Subcutaneous abdominal adipose tissue (tissue), 5 donors: Measurements from ENCODE around the gene IGSF3.

ENCODE experiments used
- H3K27ac ChIP-seq: one replicate; pipeline ENCODE4 v1.7.0; 2013; ENCODE audit warnings: low read depth, mild to moderate bottlenecking, inconsistent platforms, low read length, moderate library complexity
- H3K27me3 ChIP-seq, 5 donors: one replicate each; pipeline ENCODE4 v1.7.0; 2013; ENCODE audit warnings: low read length in 5 of 5, inconsistent platforms in 1 of 5; ENCODE audit not compliant: control insufficient read depth in 5 of 5, insufficient read depth in 4 of 5
- H3K36me3 ChIP-seq, 5 donors: one replicate each; pipeline ENCODE4 v1.7.0; 2013; ENCODE audit warnings: low read length in 5 of 5; ENCODE audit not compliant: control insufficient read depth in 5 of 5, insufficient read depth in 5 of 5
- H3K4me1 ChIP-seq, 5 donors: one replicate each; pipeline ENCODE4 v1.7.0; 2013; ENCODE audit warnings: low read length in 5 of 5, mild to moderate bottlenecking in 3 of 5, moderate library complexity in 1 of 5; ENCODE audit not compliant: control insufficient read depth in 5 of 5, insufficient read depth in 5 of 5
- H3K4me3 ChIP-seq, 5 donors: one replicate each; pipeline ENCODE4 v1.7.0; 2013; ENCODE audit warnings: low read length in 5 of 5, low read depth in 1 of 5
- H3K9ac ChIP-seq, 5 donors: one replicate each; pipeline ENCODE4 v1.7.0; 2013; ENCODE audit warnings: low read length in 5 of 5, mild to moderate bottlenecking in 4 of 5, moderate library complexity in 3 of 5
- H3K9me3 ChIP-seq, 5 donors: one replicate each; pipeline ENCODE4 v1.7.0; 2013; ENCODE audit warnings: low read length in 5 of 5; ENCODE audit not compliant: control insufficient read depth in 5 of 5
- donor health status: healthy.
- donor health status: healthy.
- donor health status: healthy.
- donor health status: healthy.
- donor health status: healthy.

The IGSF3 gene

DNA sequence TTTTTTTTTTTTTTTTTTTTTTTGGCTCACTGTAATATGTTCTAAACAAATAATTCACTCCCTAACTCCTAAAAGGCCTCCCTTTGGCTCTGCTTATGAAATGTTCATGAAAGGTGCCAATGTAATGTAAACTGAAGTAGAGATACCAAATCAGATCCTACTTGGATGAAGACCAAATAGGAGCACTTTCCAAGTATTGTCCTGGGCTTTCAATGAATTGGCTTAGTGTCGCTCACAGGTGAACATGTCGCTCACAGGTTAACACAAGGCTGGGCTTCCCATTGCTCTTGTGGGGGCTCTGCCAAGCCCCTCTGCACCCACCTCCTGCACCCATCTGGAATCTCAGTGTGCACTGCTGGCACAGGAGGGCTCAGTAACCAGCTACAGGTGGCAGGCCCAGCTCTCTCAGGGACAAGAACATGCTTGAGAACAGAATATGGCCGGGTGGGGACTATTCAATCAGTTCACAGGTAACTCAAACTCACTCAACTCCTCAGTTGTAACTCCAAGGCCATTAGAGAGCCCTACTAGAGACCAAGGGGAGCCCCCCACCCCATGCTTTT, 86.1 kb downstream of the IGSF3 start:
- Histone ChIP-seq H3K4me1 (peaks cover 0 to 32% (median 0%) of the 10 kb centered on the region in 5 donors), H3K36me3 (no peaks in the 10 kb centered on the region), H3K27ac (no peak overlapping the region), H3K9ac (no peak overlapping the region), H3K9me3 (no peaks in the 10 kb centered on the region), H3K27me3 (peaks cover 0 to 3% (median 0%) of the 10 kb centered on the region in 5 donors), H3K4me3 (no peak overlapping the region)

DNA sequence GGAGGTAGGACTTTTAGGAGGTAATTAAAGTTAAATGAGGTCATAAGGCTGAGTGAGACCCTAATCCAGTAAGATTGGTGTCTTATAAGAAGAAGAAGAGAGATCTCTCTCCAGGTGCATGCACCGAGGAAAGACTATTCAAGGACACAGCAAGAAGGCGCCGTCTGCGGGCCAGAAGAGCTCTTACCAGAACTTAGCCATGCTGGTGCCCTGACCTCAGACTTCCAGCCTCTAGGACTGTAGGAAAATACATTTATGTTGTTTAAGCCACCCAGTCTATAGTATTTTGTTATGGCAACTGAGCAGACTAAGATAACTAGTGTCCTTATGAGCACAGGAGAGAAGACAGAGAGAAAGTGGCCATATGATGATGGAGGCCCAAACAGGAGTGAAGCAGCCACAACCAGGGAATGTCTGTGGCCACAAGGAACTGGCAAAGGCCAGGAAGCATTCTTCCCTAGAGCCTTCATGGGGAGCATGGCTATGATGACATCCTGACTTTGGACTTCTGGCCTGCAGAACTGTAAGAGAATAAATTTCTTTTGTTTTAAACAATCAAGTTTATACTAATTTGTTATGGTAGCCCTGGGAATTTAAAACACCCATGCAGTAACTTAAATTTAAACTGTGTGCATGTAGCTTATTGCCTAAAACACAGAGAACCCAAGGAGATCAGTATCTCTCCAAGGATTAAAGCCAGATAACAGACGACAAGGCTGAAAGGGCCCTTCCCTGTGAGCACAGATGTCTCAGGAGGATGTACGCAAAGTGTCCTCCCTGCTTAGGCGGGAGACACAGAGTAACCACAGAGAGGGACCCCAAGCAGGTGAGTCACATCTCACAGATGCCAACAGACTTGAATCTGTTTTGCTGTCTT, 86.8 kb downstream of the IGSF3 start:
- no peaks in the 10 kb centered on the region for H3K36me3 ChIP-seq

DNA sequence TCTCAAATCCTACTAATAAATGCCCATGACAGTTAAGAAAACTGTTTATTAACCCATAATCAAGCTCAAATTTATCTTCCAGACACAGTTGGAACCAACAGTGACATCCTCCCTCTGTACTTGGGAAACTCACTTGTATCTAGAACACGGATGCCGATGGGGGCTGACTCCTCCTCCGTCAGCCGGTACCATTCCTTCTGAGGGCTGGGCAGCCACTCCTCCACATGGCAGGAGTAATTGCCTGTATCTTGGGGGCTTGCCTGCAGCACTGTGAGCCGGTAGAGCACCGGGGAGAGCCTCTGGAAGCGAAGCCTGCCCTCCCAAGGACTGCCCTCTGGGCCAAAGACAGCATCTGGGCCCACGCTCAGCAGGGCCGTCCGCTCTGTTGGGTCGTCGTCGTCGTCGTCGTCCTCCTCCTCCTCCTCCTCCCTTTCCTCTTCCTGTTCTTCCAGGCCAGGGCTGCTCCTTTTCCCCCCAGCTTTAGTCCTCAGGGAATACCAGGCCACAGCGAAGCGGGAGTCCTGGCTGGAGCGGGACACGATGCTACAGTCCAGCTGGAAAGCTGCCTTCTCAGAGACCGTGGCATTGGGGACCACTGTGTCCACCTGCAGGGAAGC, 88.2 kb downstream of the IGSF3 start:
- no peaks in the 10 kb centered on the region for H3K36me3 ChIP-seq
- H3K27me3 ChIP-seq, result peaks cover 0 to 3% (median 0%) of the 10 kb centered on the region in 5 donors
- no peaks in the 10 kb centered on the region for H3K9me3 ChIP-seq
- H3K27ac ChIP-seq, result no peak overlapping the region
- peaks cover 0 to 26% (median 0%) of the 10 kb centered on the region in 5 donors for H3K4me1 ChIP-seq
- no peak overlapping the region for H3K9ac ChIP-seq
- peak overlapping the region in 3 of 5 donors; percentile 18 to 49 (median 40) for H3K4me3 ChIP-seq

More for the DNA sequence above, 86.8 kb downstream of the IGSF3 start:
- Histone ChIP-seq H3K9me3 (no peaks in the 10 kb centered on the region), H3K27ac (no peak overlapping the region), H3K4me3 (no peak overlapping the region), H3K4me1 (peaks cover 0 to 31% (median 0%) of the 10 kb centered on the region in 5 donors), H3K27me3 (peaks cover 0 to 3% (median 0%) of the 10 kb centered on the region in 5 donors), H3K9ac (no peak overlapping the region)

DNA sequence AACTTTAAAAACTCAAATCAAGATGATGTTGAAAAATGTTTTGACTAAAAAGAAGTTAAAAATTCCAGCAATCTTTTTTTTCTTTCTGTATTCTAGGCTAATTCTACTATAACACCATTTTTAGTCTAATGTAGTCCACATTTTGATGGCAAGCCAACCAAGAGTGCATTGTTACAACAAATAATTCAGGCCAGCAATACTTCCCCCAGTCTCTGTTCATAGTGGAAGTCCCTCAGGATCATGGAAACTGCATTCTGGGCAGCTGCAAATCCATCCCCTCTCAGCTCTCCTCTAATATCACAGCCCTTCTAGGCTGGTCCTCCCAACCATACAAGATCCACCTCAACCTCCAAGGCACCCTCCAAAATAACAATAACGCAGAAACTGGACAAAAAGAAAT, 89.0 kb downstream of the IGSF3 start:
- Histone ChIP-seq H3K9ac (no peak overlapping the region), H3K4me3 (no peak overlapping the region), H3K27me3 (peaks cover 0 to 3% (median 0%) of the 10 kb centered on the region in 5 donors), H3K27ac (no peak overlapping the region), H3K9me3 (no peaks in the 10 kb centered on the region), H3K36me3 (no peaks in the 10 kb centered on the region), H3K4me1 (peaks cover 0 to 24% (median 0%) of the 10 kb centered on the region in 5 donors)

DNA sequence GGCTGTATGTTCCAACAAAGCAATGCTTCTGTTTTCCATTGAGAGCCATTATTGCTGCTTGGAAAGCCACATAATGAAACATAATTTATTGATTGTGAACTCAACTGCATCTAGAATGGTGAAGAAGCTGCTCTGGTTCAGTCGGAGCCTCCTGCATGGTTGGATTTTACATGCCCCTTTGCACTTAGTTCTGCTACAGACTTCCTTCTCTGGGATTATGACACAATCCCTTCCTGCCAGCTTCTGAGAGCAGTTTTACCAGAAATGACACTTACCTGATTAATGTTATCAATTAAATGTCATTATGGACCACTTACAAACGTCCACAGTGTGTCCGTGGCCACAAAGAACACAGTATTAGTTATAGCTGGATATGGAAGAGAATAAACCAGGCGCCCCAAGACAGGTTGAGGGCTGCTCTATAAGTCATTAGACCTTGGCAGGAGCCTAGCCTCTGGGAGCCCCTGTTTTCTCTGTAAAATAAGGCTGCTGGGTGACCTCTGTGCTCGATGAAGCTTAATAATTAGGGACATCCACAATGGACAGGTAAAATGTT, 89.7 kb downstream of the IGSF3 start:
- Histone ChIP-seq H3K27ac (no peak overlapping the region), H3K9me3 (no peaks in the 10 kb centered on the region), H3K4me1 (peaks cover 0 to 24% (median 0%) of the 10 kb centered on the region in 5 donors), H3K9ac (no peak overlapping the region), H3K36me3 (no peaks in the 10 kb centered on the region), H3K4me3 (no peak overlapping the region), H3K27me3 (peaks cover 0 to 3% (median 0%) of the 10 kb centered on the region in 5 donors)

DNA sequence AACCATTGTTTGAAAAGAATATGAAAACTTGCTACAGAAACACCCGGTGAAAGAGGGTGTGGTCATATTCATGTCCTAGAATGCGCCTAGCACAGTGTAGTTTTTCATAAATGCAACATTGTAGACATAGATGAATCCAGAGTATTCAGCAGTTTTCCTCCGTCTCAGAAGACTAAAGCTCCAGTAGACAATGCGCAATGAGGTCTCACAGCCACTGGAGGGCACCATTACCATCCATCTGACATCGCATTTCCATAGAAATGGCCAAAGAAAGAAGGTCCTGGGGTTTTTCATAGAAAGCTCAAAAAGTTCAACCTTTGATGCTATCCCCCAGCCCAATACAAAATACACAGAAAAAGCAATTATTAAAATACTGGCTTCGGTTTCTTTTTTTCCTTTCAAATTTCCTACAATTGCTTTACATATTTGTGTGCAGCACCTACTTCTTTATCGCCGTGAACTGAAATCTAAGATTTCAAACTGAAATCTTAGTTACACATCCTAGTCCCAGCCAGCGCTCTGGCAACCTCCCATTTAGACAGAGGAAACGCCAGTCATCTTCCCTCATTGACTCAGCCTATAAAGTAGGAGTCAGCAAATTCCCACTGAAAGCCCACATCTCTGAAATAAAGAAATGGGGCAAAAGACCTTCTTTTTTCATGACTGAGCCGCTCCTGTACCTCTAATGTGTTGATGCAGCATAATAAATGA, 92.8 kb downstream of the IGSF3 start:
- H3K9me3 ChIP-seq, result no peaks in the 10 kb centered on the region
- H3K4me1 ChIP-seq, result peaks cover 0 to 33% (median 15%) of the 10 kb centered on the region in 5 donors
- no peaks in the 10 kb centered on the region for H3K36me3 ChIP-seq
- no peak overlapping the region for H3K4me3 ChIP-seq
- no peak overlapping the region for H3K27ac ChIP-seq
- H3K27me3 ChIP-seq, result peaks cover 0 to 3% (median 0%) of the 10 kb centered on the region in 5 donors
- H3K9ac ChIP-seq, result no peak overlapping the region

DNA sequence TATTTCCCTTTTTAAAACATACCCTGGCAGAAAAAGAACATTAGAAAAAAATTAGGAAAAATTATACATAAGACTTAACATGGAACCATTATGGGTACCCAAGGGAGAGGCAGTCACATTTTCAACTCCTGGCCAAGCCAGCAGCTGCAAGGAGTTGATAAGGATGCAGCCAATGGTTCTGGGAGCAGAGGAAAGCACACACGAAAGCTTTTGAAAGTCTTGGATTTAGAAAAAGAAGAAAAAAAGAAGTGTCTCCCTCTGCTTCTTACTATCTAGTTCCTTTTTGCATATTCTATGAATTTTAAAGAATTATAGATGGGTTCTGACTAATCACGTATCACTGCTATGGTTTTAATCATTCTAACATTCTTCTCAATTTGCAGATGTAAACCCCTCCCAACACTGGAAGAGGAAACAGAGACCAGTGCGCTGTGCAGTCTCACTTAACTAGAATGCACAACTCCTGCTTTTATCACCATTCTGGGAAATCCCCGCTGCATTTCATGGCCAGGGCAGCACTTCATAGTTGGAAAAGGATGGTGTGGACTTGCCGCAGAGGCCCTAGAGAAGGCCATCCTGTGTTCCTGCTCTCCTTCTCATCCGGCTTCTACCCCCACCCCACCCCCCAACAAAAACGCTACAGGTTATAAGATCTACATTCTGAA, 94.0 kb downstream of the IGSF3 start:
- Histone ChIP-seq H3K4me1 (peaks cover 3 to 30% (median 26%) of the 10 kb centered on the region in 5 donors), H3K9me3 (no peaks in the 10 kb centered on the region), H3K36me3 (no peaks in the 10 kb centered on the region), H3K9ac (no peak overlapping the region), H3K27ac (no peak overlapping the region), H3K4me3 (no peak overlapping the region), H3K27me3 (peaks cover 0 to 3% (median 0%) of the 10 kb centered on the region in 5 donors)

DNA sequence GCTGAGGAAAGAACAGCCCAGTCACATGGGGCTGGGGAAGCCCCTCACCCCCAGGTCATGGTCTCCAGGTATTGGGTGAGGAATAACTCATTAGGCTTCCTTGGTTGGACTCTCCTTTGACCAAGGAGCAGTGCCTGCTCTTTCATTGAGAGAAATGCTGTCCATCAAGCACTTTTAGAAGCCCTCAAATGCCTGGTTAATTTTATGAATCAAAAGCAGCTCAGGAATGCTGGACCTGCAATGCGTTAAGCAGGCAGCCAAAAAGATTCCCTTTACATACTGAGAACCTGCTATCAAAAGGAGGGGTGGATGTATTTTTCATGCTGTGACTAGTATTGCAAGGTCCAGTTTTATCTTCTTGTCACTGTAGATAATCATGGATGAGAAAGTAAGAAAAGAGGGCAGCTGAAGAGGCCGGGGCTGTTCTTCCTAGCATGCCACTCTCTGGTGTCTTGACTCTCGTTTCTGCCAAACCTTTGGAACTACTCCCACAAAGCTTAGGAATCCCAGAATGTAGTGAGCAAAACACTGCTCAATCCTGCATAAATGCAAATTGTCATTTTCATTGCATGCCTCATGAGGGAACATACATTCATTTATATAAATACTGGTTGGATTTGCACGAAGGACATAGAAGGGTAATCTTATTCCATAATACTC, 94.6 kb downstream of the IGSF3 start:
- H3K4me1 ChIP-seq, result peaks cover 3 to 27% (median 26%) of the 10 kb centered on the region in 5 donors

DNA sequence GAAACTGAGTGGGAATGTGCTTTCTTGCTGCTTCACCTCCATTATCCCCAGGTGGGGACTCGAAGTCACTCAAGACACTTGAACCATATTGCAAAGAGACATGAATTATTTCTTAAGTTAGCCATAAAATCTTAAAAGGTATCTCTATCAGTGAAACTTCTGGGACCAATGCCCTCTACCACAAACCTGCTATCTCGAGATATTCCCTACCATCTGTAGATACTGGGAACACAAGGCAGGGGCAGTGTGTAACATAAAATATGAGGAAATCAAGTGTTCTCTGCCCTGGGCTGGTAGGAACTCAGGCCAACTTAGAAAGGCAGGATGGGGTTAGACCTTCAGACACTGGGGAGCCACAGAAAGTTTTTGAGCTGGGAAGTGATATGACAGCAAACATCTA, 95.4 kb downstream of the IGSF3 start:
- Histone ChIP-seq H3K27me3 (peaks cover 0 to 2% (median 0%) of the 10 kb centered on the region in 5 donors), H3K9me3 (no peaks in the 10 kb centered on the region), H3K27ac (no peak overlapping the region), H3K36me3 (no peaks in the 10 kb centered on the region), H3K4me1 (peaks cover 3 to 30% (median 25%) of the 10 kb centered on the region in 5 donors), H3K9ac (peak overlapping the region in 1 of 5 donors; percentile 23), H3K4me3 (no peak overlapping the region)

More for the DNA sequence above, 94.6 kb downstream of the IGSF3 start:
- Histone ChIP-seq H3K9ac (no peak overlapping the region), H3K27me3 (peaks cover 0 to 3% (median 0%) of the 10 kb centered on the region in 5 donors), H3K36me3 (no peaks in the 10 kb centered on the region), H3K27ac (no peak overlapping the region), H3K4me3 (no peak overlapping the region), H3K9me3 (no peaks in the 10 kb centered on the region)
